HG02970 (cell line): ENCODE measurements around the gene TBC1D8.
A peak's percentile ranks its signal among the peaks of the same experiment; 100 is the strongest.

ENCODE experiments used
- ATAC-seq: cut with Tn5 transposase; IDR thresholded peaks from one replicate; pipeline ENCODE4 v1.9.1; 2021; ENCODE audit warnings: mild to moderate bottlenecking, moderate library complexity, moderate number of reproducible peaks; ENCODE audit not compliant: unreplicated experiment, low FRiP score

Gene TBC1D8

GRCh38 chr2:101114268-101114783 is 36.9 kb downstream of the TBC1D8 start:
- no peak for ATAC-seq

GRCh38 chr2:101113441-101114267 is 37.5 kb downstream of the TBC1D8 start:
- ATAC-seq: no peak

GRCh38 chr2:101112772-101113157 is 38.4 kb downstream of the TBC1D8 start:
- ATAC-seq: no peak

- no peak for ATAC-seq
These were observed 39.0 kb downstream of the TBC1D8 start for GRCh38 chr2:101111917-101112771.

GRCh38 chr2:101111262-101111838 is 39.8 kb downstream of the TBC1D8 start:
- ATAC-seq: no peak

- no peak for ATAC-seq
These were observed 41.6 kb downstream of the TBC1D8 start for GRCh38 chr2:101109451-101110118.

- ATAC-seq: no peak
These were observed 42.8 kb downstream of the TBC1D8 start for GRCh38 chr2:101108357-101108756.

GRCh38 chr2:101107241-101107640 is 43.9 kb downstream of the TBC1D8 start:
- no peak for ATAC-seq

- ATAC-seq: no peak
These were observed 44.6 kb downstream of the TBC1D8 start for GRCh38 chr2:101106453-101107181.

- no peak for ATAC-seq
These were observed 45.5 kb downstream of the TBC1D8 start for GRCh38 chr2:101105654-101106053.

- no peak for ATAC-seq
These were observed 53.5 kb downstream of the TBC1D8 start for GRCh38 chr2:101097638-101098037.

GRCh38 chr2:101096619-101097142 is 54.5 kb downstream of the TBC1D8 start:
- ATAC-seq: no peak

- ATAC-seq: no peak
These were observed 56.8 kb downstream of the TBC1D8 start for GRCh38 chr2:101094351-101094750.

GRCh38 chr2:101089942-101090799 is 61.0 kb downstream of the TBC1D8 start:
- no peak for ATAC-seq

- ATAC-seq: peak; percentile 84
These were observed 61.8 kb downstream of the TBC1D8 start for GRCh38 chr2:101089419-101089818.

GRCh38 chr2:101087638-101088037 is 63.5 kb downstream of the TBC1D8 start:
- no peak for ATAC-seq

GRCh38 chr2:101083613-101084012 is 67.6 kb downstream of the TBC1D8 start:
- ATAC-seq: no peak

- ATAC-seq: no peak
These were observed 68.2 kb downstream of the TBC1D8 start for GRCh38 chr2:101082998-101083397.
